ENCODE data around the gene SLC4A8.

Gene SLC4A8

GRCh38 chr12:51424662-51425539, at the start of gene SLC4A8:
TSS of gene SLC4A8 (plus strand) at chr12:51424831. CDS start at chr12:51424988, 157 bp downstream.
- peak; percentile 65 to 75 for DNase-seq (ENCODE audit: extremely low read depth in 1 of 2, low read depth in 1 of 2)

DNA sequence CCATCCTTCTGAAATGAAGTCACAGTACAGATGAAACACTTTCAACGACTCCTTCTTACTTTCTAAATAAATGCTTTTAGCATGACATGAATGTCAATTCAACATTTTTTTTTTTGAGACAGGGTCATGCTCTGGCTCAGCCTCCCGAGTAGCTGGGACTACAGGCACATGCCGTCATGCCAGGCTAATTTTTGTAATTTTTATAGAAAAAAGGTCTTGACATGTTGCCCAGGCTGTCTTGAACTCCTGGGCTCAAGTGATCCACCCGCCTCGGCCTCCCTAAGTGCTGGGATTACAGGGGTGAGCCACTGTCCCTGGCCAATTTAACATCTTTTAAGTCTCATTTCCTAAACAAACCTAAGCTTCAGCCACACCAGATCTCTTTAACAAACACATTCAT, 49.8 kb upstream of the SLC4A8 start:
- DNase-seq (ENCODE audit: extremely low read depth in 1 of 2, low read depth in 1 of 2) = no peak

DNA sequence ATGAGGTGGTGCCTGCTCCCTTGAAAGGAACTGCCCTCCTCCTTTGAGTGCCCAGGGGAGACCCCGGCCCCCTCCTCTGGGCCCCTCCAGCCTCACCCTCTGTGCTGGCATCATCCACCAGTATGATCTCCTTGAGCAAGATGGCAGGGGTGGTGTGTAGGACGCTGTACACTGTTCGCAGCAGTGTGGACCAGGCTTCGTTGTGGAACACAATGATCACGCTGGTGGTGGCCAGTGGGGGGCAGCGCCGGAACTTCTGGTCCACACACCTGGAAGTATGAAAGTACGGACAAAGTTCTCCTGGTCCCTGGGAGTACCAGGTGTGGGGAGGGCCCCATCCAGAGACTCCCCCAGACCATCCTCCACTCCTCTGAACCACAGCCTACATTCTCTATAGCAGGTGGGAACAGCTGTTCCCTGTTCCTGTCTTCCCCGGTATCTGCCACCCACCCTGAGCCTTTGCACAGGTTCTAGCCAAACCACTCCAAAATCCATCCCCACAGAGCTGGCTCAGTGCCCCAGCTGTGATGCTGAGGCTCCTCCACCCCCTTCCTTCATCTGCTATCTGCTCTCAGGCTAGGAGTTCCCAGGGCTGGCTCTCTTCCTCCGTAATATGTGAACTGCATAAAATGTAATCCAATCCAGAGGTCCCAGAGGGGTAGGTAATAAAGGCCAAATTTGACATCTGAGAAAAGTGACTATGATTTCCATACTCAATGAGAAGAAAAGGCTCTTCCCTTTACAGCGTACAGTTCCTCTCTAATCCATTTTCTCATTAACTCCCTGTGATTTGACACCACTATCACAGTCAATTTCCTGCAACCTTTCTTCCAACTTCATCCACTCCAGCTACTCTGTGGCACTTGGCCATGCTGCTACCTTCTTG, 47.3 kb upstream of the SLC4A8 start:
- DNase-seq (ENCODE audit: extremely low read depth in 1 of 2, low read depth in 1 of 2) = no peak

- DNase-seq (ENCODE audit: extremely low read depth in 1 of 2, low read depth in 1 of 2) = no peak
Observed at GRCh38 chr12:51378749-51379148, 45.9 kb upstream of the SLC4A8 start.

DNA sequence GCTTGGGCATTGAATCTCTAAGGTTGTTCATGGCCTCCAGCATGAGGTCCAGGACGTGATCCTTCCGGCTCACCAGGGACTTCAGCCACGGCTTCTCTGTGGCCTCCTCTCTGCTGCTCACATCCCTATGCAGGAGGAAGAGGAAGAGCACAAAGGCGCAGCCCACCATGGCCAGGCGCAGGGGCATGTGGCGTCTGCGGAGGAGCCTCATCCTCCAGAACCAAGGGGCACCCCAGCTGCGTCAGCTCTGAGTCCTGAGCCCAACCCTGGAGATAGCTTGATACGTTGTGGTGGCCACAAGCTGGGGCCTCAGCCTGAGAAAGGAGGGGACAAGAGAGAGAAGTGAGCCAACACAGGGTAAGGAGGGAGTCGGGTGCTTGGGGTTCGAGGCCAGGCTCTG, 45.1 kb upstream of the SLC4A8 start:
- no peak for DNase-seq (ENCODE audit: extremely low read depth in 1 of 2, low read depth in 1 of 2)

- DNase-seq (ENCODE audit: extremely low read depth in 1 of 2, low read depth in 1 of 2) = no peak
Observed at GRCh38 chr12:51381226-51382079, 43.2 kb upstream of the SLC4A8 start.

- no peak for DNase-seq (ENCODE audit: extremely low read depth in 1 of 2, low read depth in 1 of 2)
Observed at GRCh38 chr12:51382173-51382572, 42.5 kb upstream of the SLC4A8 start.

DNA sequence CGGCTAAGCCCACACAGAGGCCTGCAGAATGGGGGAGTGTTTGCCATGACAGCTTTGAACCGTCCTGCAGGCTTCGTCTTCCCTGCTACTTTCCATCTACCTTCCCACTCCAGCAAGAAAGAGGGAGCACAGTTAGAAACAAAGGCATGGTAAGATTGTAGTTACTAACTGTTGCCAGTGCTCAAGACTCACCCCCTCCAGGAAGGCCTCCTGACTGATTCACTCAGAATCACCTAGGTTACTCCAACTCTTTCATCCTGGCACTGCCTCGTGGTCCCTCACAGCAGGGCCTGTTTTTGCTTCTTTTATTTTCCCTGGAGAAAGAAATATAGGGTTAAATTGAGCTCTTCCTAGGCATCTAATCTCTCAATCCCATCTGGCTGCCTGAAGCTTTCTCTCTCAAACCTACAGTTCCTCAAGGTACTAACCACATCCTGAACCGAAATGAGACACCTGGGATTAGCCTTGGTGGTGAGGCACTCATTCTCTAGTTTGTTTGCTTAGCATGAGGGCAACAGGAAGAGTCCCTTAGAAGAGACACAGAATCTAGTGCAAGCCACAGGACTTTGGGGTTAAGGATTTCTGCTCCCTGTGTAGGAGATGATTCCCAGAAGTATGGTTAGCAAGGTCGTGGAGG, 41.2 kb upstream of the SLC4A8 start:
- DNase-seq (ENCODE audit: extremely low read depth in 1 of 2, low read depth in 1 of 2) = no peak

GRCh38 chr12:51386351-51386750, 38.3 kb upstream of the SLC4A8 start:
- DNase-seq (ENCODE audit: extremely low read depth in 1 of 2, low read depth in 1 of 2) = no peak

- no peak for DNase-seq (ENCODE audit: extremely low read depth in 1 of 2, low read depth in 1 of 2)
Observed at GRCh38 chr12:51388069-51388799, 36.4 kb upstream of the SLC4A8 start.

DNA sequence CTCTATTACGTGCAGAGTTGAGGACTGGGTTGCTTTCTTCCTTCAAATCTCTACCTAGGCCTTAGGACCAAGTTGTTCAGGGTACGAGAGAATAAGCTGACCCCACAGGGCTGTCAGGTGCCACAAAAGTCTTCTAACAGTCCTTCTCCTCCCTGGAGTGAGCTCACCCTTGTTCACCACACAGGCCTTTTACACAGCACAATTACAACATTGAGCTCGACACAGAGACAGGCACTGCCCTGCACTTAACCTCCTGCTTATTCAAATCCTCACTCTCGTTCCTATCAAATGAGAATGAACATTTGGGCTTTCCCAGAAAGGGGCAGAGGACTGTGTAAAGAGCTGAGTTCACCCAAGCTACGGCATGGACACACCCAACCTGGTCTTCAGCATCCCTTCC, 35.8 kb upstream of the SLC4A8 start:
- DNase-seq (ENCODE audit: extremely low read depth in 1 of 2, low read depth in 1 of 2) = no peak

DNA sequence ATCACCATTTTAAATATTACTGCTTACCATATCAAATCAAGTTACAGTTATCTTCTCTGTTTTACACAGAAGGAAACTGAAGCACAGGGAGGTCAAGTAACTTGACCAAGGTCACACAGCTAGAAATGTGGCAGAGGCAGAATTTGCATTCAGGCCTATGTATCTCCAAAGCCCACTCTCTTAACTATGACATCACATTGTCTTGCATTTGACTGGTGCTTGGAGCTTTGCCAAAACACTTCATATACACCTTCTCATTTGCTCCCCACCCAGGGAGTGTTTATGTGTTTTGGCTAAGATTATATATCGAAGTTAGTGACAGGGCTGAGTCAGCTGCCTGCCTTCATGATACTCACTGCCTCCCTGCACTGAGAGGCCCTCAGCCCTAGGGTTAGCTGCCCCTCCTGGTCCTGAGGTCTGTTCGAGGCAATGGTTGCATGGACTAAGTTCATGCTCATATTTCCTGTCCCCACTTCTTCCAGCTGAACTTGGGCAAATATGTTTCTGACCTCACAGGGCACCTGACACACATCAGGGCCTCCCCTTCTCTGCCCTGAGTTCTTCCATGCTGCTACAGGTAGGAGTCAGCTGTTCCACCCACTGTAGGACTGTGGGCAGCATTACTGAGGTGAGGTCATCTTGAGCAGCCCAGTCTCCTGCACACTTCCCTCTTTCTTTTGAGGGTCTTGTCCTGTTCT, 35.2 kb upstream of the SLC4A8 start:
- DNase-seq (ENCODE audit: extremely low read depth in 1 of 2, low read depth in 1 of 2) = peak in 1 of 2 donors; percentile 19

DNA sequence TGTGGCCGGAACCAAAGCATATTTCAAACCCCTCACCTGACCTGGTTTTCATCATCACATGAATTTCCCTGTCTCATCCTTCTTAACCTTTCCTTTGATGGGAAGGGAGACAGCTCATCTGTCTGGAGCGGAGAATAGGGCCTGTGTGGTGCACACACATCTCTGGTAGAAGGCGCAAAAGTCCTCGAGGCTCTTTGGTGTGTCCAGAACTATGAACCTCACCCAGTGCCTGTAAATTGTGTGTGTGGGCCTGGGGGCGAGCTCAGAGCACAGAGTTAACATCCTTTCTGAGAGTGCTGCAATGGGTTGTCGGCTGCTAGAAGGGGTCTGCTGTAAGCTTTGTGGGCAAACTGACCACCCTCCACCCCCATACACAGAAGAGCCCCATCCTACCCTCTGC, 34.2 kb upstream of the SLC4A8 start:
- no peak for DNase-seq (ENCODE audit: extremely low read depth in 1 of 2, low read depth in 1 of 2)

DNA sequence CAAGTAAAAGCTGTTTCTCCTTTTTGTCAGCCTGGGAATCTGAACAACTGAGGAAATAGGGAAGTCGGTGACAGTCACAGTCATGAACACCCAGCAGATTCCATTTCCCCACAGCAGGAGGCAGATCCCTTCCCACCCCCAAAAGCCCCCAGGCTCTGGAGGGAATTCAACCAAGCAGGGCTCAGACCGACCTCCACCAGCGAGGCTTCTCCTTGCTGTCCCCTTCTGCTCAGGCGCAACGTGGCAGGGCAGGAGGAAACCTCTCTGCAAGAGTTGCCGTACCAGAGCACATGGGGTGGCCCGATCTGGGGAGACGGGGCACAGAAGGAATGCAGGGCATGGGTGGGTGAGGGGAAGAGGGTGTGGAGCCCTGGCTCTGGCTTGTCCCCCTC, 33.7 kb upstream of the SLC4A8 start:
- no peak for DNase-seq (ENCODE audit: extremely low read depth in 1 of 2, low read depth in 1 of 2)

- DNase-seq (ENCODE audit: extremely low read depth in 1 of 2, low read depth in 1 of 2) = peak; percentile 52 to 54
Observed at GRCh38 chr12:51391283-51392123, 33.1 kb upstream of the SLC4A8 start, which contains the start of gene GALNT6. TSS of gene GALNT6 (minus strand) at chr12:51391406. CDS start at chr12:51379781, 11,625 bp downstream.

GRCh38 chr12:51392556-51393237, 31.9 kb upstream of the SLC4A8 start:
- DNase-seq (ENCODE audit: extremely low read depth in 1 of 2, low read depth in 1 of 2) = no peak

Data from stimulated activated CD8-positive, alpha-beta memory T cell treated with anti-CD3 and anti-CD28 coated beads, Interleukin-7, amount 100 ng/mL, for 48 hours (primary cell).